Endodermal cell (in vitro differentiated cells): ENCODE measurements around the gene TEX36. TPM values are rescaled to one million over a fixed set of nuclear protein-coding genes. Genes with fewer than 3 reads are reported as not detected.

Source experiments
- DNase-seq: peaks from one replicate; pipeline ENCODE4 v3.0.0-alpha.2; 2017
- H3K27ac ChIP-seq: 2 replicates; pipeline ENCODE4 v1.5.1; 2013; ENCODE audit warnings: mild to moderate bottlenecking, low read depth, low read length, moderate library complexity
- H3K27me3 ChIP-seq: 2 replicates; pipeline ENCODE4 v1.6.1; 2013; ENCODE audit warnings: mild to moderate bottlenecking, low read length, moderate library complexity; ENCODE audit not compliant: insufficient read depth, control insufficient read depth, poor library complexity, severe bottlenecking
- H3K36me3 ChIP-seq: 2 replicates; pipeline ENCODE4 v1.7.0; 2013; ENCODE audit warnings: mild to moderate bottlenecking, low read length, moderate library complexity; ENCODE audit not compliant: control insufficient read depth, insufficient read depth
- H3K4me1 ChIP-seq: one replicate; pipeline ENCODE4 v1.7.0; 2013; ENCODE audit warnings: low read length; ENCODE audit not compliant: control insufficient read depth, insufficient read depth
- H3K4me3 ChIP-seq: 2 replicates; pipeline ENCODE4 v1.5.1; 2013; ENCODE audit warnings: mild to moderate bottlenecking, low read length, moderate library complexity
- H3K9ac ChIP-seq: 2 replicates; pipeline ENCODE4 v1.6.1; 2013; ENCODE audit warnings: mild to moderate bottlenecking, low read length, moderate library complexity; ENCODE audit not compliant: poor library complexity, severe bottlenecking; ENCODE audit errors: extremely low read depth
- H3K9me3 ChIP-seq: 2 replicates; pipeline ENCODE4 v1.6.1; 2013; ENCODE audit warnings: mild to moderate bottlenecking, low read length, moderate library complexity; ENCODE audit not compliant: control insufficient read depth
- H3K27ac Mint-ChIP-seq: 2 replicates; pipeline ENCODE4 v1.8.0; 2020; ENCODE audit warnings: mixed read lengths
- H3K27me3 Mint-ChIP-seq: 2 replicates; pipeline ENCODE4 v1.8.0; 2021; ENCODE audit warnings: mild to moderate bottlenecking, mixed read lengths; ENCODE audit not compliant: insufficient read depth
- H3K36me3 Mint-ChIP-seq: 2 replicates; pipeline ENCODE4 v1.8.0; 2020; ENCODE audit warnings: low read depth, mixed read lengths
- H3K4me1 Mint-ChIP-seq: 2 replicates; pipeline ENCODE4 v1.8.0; 2020; ENCODE audit warnings: mixed read lengths
- H3K4me3 Mint-ChIP-seq: 2 replicates; pipeline ENCODE4 v1.8.0; 2020; ENCODE audit warnings: mild to moderate bottlenecking, moderate library complexity, mixed read lengths
- H3K9me3 Mint-ChIP-seq: 2 replicates; pipeline ENCODE4 v1.8.0; 2020; ENCODE audit warnings: mild to moderate bottlenecking, mixed read lengths
- WGBS, 2 experiments: methylation state at CpG; one replicate each; pipeline versions ENCODE4 v1.1.5 to v1.1.7; 2013; ENCODE audit warnings: missing lambda C conversion rate in 2 of 2, mixed read lengths in 1 of 2; ENCODE audit not compliant: insufficient coverage in 1 of 2, insufficient read length in 1 of 2; 5-methylcytosine and 5-hydroxymethylcytosine counted together
- total RNA-seq, 2 donors: library from RNA; stranded (reverse); fragmentation: NEBNext Ultra II Directional in 1 of 2; extraction: Animal tissue kit (Norgen Biotek cat#: 25700) in 1 of 2; gene quantifications; 2 replicates in 1 of 2; 3 replicates in 1 of 2; pipeline ENCODE4 v1.2.1, GENCODE V29; 2021
- TF ChIP-seq, protein P1 (sequence below): fragments of 200-600 bp; sonication (generic); conservative IDR thresholded peaks from 2 replicates; pipeline ENCODE4 v1.5.0; 2021; ENCODE audit warnings: antibody characterized with exemption, mild to moderate bottlenecking

TEX36 gene
- total RNA-seq, 2 donors from 2014 or later: not detected

DNA sequence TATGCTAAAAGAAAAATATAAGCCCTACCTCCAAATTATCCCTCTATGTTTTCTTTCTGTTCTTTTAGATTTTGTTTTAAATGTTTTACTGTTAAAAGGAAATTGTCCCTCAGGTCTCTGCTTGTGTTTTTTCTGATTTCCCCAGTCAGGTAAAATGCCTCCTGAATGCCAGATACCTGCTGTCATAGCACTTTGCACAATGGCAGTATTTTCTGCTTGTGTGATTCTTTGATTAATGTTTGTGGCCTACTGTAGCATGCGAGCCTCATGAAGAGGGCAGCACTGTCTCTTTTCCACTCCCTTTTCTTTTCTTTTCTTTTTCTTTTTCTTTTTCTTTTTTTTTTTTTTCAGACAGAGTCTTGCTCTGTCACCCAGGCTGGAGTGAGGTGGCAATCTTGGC lies 71.2 kb downstream of the TEX36 start:
- H3K27me3 Mint-ChIP-seq: peaks cover 3% of the 10 kb centered on the region
- Histone ChIP-seq H3K4me3 (no peak overlapping the region), H3K9me3 (no peaks in the 10 kb centered on the region), H3K27me3 (no peaks in the 10 kb centered on the region), H3K27ac (no peak overlapping the region), H3K9ac (no peak overlapping the region), H3K4me1 (no peaks in the 10 kb centered on the region), H3K36me3 (no peaks in the 10 kb centered on the region)
- no peak overlapping the region for H3K4me3 Mint-ChIP-seq
- no peaks in the 10 kb centered on the region for H3K36me3 Mint-ChIP-seq
- no peak overlapping the region for H3K27ac Mint-ChIP-seq
- peaks cover 2% of the 10 kb centered on the region for H3K9me3 Mint-ChIP-seq
- TF ChIP-seq, protein P1, sequence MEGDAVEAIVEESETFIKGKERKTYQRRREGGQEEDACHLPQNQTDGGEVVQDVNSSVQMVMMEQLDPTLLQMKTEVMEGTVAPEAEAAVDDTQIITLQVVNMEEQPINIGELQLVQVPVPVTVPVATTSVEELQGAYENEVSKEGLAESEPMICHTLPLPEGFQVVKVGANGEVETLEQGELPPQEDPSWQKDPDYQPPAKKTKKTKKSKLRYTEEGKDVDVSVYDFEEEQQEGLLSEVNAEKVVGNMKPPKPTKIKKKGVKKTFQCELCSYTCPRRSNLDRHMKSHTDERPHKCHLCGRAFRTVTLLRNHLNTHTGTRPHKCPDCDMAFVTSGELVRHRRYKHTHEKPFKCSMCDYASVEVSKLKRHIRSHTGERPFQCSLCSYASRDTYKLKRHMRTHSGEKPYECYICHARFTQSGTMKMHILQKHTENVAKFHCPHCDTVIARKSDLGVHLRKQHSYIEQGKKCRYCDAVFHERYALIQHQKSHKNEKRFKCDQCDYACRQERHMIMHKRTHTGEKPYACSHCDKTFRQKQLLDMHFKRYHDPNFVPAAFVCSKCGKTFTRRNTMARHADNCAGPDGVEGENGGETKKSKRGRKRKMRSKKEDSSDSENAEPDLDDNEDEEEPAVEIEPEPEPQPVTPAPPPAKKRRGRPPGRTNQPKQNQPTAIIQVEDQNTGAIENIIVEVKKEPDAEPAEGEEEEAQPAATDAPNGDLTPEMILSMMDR: no peak
- no peaks in the 10 kb centered on the region for H3K4me1 Mint-ChIP-seq
- no peak for DNase-seq
- 80 to 83% methylated on average over 1 of the region's 1 CpG for WGBS, 2 experiments

DNA sequence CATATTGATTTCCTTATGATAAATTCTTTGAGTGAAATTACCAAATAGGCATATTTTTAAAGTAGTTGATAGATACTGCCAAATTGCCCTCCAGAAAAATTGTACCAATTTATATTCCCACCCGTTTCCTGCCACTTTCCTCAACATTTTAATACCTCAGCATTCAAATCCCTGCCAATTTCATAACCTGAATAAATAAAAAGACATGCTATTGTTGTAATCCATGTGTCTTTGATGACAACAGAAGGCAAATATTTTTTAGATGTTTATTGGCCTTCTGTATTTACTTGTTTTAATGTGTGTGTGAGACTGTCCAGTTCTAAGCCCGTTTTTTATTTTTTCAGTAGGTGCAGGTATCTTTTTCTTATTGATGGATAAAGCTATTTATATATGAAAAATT lies 71.7 kb downstream of the TEX36 start:
- H3K36me3 Mint-ChIP-seq: no peaks in the 10 kb centered on the region

DNA sequence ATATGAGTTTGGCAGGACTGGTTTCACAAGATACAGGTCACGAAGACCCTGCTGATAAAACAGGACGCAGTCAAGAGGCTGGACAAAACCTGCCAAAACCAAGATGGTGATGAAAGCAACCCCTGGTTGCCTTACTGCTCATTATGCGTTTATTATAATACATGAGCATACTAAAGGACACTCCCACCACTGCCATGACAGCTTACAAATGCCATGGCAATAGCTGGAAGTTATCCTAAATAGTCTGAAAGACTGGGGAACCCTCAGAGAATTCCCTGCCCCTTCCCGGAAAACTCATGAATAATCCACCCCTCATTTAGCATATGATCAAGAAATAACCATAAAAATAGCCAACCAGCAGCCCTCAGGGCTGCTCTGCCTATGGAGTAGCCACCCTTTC lies 73.1 kb downstream of the TEX36 start:
- Mint-ChIP-seq H3K4me3 (no peak overlapping the region), H3K4me1 (no peaks in the 10 kb centered on the region), H3K27ac (no peak overlapping the region), H3K36me3 (no peaks in the 10 kb centered on the region), H3K9me3 (peaks cover 5% of the 10 kb centered on the region), H3K27me3 (peaks cover 3% of the 10 kb centered on the region)
- Histone ChIP-seq H3K36me3 (no peaks in the 10 kb centered on the region), H3K9me3 (no peaks in the 10 kb centered on the region), H3K4me3 (no peak overlapping the region), H3K27ac (no peak overlapping the region), H3K9ac (no peak overlapping the region), H3K27me3 (no peaks in the 10 kb centered on the region), H3K4me1 (no peaks in the 10 kb centered on the region)
- TF ChIP-seq, protein P1: no peak
- WGBS, 2 experiments: 82 to 85% methylated on average over 3 to 4 of the region's 4 CpGs
- no peak for DNase-seq

More for the DNA sequence above, 71.7 kb downstream of the TEX36 start:
- Histone ChIP-seq H3K4me3 (no peak overlapping the region), H3K4me1 (no peaks in the 10 kb centered on the region), H3K9me3 (no peaks in the 10 kb centered on the region), H3K9ac (no peak overlapping the region), H3K36me3 (no peaks in the 10 kb centered on the region), H3K27me3 (no peaks in the 10 kb centered on the region), H3K27ac (no peak overlapping the region)
- Mint-ChIP-seq H3K9me3 (peaks cover 2% of the 10 kb centered on the region), H3K4me1 (no peaks in the 10 kb centered on the region), H3K4me3 (no peak overlapping the region), H3K27me3 (peaks cover 3% of the 10 kb centered on the region), H3K27ac (no peak overlapping the region)
- 83% methylated on average over 1 to 2 of the region's 2 CpGs for WGBS, 2 experiments
- TF ChIP-seq, protein P1: no peak
- DNase-seq: no peak
